Activated CD8-positive, alpha-beta memory T cell treated with anti-CD3 and anti-CD28 coated beads for 1 hour (primary cell): ENCODE data around the gene UNC5CL.

ENCODE experiments used
- DNase-seq, 2 donors: peaks; one replicate each; pipeline ENCODE4 v3.0.0-alpha.2; 2020; ENCODE audit warnings: low read depth in 1 of 2; ENCODE audit errors: extremely low read depth in 1 of 2

UNC5CL gene, protein sequence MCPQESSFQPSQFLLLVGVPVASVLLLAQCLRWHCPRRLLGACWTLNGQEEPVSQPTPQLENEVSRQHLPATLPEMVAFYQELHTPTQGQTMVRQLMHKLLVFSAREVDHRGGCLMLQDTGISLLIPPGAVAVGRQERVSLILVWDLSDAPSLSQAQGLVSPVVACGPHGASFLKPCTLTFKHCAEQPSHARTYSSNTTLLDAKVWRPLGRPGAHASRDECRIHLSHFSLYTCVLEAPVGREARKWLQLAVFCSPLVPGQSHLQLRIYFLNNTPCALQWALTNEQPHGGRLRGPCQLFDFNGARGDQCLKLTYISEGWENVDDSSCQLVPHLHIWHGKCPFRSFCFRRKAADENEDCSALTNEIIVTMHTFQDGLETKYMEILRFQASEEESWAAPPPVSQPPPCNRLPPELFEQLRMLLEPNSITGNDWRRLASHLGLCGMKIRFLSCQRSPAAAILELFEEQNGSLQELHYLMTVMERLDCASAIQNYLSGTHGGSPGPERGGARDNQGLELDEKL

DNA sequence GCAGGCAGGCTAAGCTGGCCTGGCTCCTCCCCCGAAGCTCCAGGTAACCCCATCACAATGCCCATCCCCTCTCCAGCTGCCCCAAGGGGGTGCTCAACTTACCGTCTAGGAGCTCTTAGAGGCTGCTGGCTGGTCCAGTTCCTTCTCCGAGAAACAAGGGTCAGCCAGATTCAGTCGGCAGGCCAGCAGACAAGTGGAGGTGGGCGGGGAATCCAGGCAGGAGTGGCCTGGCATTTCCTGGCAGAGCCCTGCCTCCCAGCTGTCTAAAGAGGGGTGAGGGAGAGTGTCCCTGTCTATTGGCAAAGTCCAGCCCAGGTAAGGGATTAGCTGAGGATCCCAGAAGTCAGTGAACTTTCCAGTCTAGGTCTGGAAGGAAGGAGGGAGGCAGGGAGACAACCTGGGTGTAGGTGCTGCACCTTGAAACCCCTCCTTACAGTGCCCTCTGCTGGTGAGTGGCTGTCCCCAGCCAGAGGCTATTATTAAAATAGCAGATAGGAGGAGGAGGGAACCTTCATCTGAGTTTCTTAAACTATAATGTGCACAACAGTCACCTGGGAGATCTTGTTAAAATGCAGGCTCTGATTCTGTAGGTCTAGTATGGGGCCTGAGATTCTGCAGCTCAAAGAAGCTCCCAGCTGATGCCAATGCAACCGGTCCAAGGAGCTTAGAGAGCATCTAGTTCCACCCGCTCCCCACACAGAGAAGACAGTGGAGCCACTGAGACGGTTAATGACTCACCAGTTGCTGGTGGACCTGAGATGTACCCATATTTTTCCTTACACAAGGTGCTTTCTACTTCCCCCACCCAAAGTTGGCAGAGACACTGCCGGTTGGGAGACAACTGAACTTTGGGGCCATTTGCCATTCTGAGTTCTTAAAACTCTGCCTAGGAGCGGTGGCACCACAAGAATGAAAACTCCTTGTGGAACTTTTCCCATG, at the start of gene UNC5CL:
Gene UNC5CL, minus strand, starts transcription at position 162 of the 939 bp plus-strand sequence. CDS start 4,147 bp downstream, outside the sequence.
- peak in 1 of 2 donors; percentile 27 for DNase-seq

DNA sequence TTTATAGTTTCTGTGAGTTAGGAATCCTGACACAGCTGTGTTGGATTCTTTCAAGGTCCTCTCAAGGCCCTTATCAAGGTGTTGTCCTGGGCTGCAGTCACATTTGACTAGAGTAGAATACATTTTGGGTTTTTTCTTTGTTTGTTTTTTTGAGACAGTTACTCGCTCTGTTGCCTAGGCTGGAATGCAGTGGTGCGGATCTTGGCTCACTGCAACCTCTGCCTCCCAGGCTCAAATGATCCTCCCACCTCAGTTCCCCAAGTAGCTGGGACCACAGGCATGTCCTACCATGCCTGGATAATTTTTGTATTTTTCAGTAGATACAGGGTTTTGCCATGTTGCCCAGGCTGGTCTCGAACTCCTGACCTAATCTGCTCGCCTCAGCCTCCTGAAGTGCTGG, 49.4 kb upstream of the UNC5CL start:
- no peak for DNase-seq

DNA sequence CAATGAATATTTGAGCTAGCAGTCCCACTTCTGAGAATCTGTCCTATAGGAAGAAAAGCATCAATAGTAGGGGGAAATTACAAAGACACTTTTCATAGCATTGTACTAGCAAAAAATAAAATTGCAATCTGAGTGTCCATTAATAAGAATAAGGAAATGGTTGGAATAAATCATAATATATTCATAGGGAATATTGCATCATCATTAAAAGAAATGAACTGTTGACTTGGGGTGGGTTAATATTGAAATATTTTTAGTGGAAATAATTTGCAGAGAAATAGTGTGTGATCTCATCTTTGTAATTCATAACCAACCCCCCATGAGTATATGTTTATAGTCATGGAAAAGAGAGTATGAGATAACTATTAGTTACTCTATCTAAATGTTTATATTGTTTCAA, 46.2 kb upstream of the UNC5CL start:
- no peak for DNase-seq

DNA sequence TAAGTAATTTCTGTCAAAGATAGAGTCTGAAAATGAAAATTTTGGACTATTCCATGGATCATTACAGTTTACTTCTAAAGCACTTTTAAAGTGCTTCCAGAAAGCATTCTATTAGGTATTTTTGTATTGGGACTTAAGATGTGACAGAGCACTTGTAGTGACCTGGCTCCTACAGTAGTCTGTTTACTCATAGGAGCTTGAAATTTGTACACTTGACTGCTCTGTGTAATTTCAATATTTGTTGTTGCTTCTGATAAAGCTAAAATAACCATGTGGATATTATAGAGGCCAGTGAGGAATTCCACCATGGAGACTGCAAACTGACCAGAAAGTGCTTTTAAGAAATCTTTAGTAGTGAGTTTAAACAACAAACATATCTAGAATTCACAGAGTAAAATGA, 44.1 kb upstream of the UNC5CL start:
- no peak for DNase-seq

DNA sequence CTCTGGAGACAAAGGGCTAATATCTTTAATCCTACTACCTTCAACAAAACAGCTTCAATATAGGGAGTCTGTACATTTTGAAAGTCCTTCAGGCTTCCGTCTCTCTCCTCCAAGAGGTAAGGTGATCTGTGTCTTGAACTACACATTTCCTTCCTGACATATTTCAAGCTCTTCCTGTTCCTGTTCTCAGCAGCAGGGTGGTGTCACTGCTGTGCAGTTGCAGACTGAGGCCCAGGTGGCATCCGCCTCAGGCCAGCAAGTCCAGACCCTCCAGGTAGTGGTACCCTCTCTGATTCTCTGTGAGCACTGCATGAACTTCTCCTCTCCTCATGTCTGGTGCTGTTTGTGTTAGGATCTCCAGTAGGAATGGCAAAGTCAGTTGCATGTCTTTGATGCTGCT, 41.6 kb upstream of the UNC5CL start:
- DNase-seq: no peak

DNA sequence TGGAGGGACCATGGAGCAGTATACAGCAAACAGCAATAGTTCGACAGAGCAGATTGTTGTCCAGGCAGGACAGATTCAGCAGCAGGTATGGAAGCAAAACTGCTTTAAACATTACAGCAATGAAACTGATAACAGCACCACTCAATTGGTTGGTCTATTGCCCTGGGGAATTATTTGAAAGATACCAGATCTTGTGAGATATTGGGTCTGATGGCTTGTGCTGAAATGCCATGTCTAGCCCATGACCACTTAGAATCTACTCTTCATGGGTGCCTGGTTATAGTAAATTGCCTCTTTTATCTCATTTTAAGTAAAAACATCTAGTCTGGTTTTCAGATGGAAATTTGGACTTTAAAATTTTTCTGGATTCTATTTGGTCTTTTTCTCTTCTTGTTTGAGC, 40.1 kb upstream of the UNC5CL start:
- DNase-seq: no peak

DNA sequence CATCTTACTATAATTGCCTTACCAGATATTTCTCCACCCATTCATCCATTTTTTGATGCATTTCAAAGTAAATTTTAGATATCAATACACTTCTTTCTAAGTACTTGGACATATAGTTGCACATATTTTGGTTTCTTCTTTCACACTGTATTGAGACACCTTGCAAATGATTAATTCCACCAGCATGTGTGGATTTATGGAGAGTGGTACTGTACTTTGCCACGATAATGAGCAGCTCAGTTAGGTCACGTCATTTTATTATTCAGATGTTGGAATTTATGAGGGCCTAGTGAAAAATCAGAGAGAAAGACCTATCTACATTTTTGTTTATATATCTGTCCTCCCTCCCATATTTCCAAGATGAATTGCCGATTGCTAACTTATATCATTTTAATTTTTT, 39.1 kb upstream of the UNC5CL start:
- no peak for DNase-seq

DNA sequence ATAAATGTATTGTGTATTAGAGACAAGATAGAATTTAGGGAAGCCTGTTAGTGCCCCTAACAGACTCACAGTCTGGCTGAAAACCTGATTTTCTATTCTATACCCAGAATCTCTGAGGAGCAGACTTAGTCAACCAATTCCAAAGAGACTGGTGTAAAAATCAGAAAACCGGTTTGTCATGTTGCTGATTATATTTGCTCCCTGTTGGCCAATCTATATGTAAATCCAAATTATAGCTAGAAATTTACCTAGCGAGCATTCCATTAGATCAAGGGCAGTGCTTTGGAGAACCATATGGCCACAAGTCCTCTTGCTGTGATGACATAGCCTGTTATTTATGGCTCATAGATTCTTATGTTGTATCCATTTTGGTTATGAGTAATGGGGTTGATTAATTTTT, 38.5 kb upstream of the UNC5CL start:
- DNase-seq: no peak

DNA sequence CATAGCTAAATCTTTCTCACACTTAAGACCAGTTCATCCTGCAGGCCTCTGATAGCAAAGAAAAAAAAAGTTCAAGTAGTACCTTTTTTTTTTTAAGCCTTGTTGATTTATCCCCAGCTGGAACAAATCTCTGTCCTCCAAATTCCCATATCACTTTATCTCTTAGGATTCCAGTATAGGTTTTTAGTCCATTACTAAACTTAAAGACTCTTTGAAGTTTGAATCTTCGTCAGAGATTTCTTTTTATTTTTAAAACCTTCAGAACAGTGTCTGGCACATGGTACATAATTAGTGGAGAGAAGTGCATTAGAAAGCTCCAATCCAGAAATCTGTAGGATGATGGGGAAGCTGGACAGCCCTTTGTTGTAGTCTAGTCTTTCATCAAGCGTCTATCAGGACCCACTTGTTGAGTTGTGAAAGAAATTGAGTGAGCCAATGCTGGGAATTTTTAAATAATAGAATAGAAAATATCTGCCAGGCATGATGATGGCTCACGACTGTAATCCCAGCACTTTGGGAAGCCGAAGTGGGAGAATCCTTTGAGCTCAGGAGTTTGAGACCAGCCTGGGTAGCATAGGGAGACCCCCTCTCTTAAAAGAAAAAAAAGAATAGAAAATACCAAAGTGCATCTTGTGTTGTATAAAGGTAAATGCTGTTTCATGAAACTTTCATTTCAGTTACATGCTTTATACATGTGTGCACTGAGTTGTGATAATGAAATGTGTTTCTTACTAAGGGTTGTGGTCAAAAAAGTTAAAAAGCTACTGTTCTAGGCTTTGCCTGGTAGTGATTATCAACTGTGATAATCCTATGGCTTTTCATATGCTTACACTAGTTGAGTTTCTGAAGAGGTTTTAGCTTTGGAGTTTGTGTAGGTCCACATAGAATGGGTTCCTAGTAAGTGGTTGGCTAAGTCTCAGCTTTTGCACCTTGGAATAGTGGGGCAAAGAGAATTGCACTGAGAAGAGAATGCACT, 36.9 kb upstream of the UNC5CL start:
- no peak for DNase-seq

DNA sequence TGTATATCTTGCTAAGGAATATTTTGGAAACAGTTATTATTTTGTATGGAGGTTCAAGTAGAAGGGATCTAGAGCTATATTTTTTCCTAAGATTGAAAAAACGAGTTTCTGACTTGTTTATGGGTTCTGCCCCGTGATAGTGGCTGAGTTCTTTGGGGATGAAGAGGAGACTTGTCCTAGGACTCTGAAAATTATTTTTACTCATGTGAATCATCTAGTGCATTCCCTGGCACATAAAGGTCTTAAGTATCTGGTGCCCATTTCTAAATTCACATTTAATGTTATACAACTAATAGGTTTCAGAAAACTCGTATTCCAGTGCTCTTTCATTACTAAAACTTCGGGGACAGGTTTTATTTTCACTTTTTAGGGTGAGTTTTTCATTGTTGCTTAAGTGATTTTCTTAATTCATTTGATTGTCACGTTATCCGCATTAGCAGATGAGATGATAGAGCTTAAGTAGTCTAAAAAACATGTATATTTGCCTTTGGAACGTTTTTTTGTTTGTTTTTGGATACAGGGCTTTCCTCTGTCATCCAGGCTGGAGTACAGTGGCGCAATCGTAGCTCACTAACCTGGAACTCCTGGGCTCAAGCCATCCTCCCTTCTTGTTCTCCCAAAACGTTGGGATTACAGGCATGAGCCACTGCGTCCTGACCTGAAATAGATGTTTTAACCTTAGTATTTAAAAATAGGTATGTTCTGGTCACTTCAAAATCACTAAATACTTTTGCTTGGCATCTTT, 35.8 kb upstream of the UNC5CL start:
- DNase-seq: no peak

DNA sequence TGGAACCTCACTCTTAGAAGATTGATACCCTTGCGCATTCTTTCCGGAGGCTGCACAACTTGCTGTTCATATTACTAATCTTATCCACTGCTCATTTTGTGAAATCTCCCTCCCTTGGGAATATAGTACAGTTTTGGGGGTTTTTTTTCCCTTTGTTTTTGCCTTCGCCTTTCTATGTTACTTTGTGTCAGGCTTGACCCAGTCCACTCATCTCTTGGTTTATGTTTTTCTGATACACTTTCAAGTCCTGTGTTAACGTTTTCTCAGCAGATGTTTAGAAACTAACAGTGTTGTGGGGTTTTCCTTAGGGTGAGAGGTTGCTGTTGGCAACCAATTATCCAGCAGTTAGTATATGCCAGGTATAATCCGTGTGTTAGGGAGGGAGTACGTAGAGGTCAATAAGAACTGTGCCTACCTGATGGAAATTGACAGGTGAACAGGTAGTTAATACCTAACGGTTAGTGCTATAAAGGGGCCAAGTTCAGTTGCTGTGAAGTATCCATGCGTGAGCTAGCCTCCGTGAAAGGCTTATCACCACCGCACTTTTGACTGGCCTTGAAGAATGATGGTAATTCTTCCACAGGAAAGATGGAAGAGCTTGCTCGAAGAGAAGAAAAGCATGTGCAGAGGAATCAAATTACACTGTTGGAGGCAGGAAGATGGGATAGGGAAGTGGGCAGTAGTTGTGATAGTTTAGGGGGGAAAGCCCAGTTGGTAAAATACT, 35.1 kb upstream of the UNC5CL start:
- DNase-seq: no peak

DNA sequence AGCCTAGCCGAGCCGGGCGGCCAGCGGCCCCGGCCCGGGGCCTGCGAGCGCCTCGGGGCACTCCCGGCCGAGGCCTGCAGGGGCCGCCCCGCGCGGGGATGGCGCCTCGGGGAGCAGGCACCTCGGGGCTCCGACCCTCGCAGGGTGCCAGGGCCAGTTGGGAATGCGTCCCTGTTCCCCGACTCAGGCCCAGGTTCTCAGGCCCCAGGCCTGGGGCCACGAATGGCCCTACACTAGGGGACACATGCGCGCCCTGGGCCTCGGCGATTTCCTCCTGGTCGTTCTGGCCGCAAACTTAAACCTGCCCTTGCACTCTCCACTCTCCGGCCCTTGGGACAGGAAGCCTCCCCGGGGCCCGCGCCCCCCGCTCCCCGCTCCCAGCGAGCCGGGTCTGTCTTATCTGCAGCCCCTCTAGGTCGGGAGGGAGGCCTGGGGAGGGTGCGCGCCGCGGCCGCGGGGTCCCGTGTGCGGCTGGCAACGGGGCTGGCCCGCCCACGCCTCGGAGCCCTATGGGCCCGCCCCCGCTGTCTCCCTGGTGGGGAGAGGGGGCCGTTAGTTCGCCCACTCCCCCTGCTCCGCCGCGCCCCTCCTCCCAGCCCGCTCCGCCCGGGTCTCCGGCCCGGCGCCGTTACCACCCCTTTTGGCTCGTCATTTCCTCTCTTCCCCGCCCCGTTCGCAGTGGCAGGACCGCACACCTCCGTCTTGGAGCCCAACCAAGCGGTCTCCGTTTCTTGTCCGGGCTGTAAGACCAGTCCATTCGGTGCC, 34.4 kb upstream of the UNC5CL start:
- DNase-seq: peak; percentile 38 to 69

DNA sequence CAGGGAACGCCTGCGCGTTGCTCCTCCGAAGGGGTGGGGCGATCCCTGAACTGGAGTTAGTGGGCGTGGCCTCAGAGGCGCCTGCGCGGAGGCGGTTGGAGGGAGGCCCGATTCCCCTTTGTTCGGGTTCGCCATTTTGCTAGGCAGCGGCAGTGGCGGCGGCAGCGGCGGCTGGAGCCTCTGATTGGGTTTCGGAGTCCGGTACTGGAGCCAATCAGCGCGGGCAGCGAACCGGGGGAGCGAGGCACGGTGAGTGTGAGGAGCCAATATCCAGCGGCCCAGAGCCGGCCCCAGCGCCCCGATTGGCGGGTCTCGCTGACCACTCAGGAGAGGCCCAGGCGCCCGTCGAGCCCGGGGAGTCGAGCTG, 33.8 kb upstream of the UNC5CL start, which contains the start of gene NFYA:
Gene NFYA, plus strand, starts transcription at position 139 of the 367 bp plus-strand sequence. CDS start 6,116 bp downstream, outside the sequence.
- peak; percentile 100 for DNase-seq

DNA sequence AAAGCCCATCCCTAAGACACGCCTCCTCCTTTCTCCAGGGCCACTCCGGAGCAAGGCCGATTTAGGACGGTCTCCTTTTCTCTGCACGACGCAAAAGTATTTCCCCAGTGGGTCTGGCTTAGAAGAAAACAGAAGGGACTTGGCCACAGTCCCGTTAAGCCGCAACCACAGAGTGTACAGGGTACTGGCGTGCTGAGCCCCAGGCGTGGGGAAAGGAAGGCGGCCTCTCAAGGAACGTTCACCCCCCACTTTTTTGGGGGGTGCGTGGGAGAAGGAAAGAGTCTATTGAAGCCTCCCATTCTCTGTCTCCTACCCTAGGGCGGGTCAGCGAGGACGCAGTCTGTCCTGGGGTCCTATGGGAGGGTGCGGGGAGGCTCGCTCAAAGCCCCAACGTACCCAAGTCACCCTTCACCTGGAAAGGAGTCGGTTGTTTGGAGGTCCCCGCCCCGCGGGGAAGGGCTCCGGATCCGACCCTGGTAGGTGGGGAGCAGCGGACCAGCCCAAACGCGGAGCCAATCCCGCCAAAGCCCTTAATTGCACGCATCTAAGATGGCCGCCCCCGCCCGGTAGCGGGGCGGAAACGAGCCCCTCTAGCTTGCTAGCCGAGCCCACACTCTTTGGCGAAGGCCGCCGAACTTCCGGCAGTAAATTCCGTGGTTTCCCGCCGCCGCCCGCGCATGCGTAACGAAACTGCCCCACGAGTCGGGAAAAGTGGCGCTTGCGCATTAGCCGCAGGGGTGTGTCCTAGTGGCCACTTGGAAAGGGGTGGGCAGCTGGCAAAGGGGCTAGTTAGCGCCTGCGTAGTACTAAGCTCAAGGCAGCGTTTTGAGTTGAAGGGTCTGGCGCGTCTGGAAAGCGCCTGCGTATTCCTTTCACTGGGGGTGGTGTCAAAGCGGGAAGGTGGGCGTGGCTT, 33.2 kb upstream of the UNC5CL start, which contains the start of gene OARD1:
Gene OARD1, minus strand, starts transcription at position 434 of the 913 bp plus-strand sequence. CDS start 722 bp downstream, outside the sequence.
- peak; percentile 99 to 100 for DNase-seq

DNA sequence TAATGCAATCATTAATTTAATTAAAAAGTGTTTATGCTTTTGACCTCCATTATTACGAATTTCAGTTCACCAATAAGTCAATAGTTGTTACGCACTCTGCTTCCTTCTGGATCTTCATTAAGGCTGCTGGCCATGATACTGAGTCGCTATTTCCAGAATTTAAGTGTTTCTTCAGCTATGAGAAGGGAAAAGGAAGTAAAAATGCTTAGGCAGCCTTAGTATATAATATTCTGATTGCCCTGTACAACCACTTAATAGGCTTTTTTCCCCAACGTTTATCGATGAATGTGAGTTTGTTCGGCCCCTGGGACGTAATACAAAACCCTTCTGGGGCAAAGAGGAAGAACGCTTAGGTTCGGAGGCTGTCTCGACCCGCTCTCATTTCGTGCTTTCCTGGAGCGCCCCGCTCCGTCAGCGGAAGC, 32.5 kb upstream of the UNC5CL start:
- DNase-seq: no peak

DNA sequence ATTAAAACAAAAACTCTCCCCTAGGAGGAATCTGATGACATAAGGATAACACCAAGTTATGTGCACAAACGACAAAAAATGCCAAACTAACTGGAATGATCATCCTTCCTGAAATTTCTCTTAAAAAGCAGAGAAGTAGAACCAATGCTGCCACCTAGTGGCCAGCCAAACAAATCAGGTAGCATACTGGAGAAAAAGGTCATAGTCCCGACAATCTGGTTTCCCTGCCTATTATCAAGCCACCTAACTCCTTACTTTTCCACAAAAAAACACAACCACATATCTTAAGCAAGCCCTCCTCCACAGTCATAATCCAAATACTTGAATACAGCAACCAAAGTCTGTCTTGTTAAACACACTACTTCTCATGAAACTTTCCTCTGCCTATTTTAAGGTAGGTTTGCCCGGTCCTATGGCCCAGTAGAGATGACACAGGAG, 27.9 kb upstream of the UNC5CL start:
- peak; percentile 34 to 46 for DNase-seq

DNA sequence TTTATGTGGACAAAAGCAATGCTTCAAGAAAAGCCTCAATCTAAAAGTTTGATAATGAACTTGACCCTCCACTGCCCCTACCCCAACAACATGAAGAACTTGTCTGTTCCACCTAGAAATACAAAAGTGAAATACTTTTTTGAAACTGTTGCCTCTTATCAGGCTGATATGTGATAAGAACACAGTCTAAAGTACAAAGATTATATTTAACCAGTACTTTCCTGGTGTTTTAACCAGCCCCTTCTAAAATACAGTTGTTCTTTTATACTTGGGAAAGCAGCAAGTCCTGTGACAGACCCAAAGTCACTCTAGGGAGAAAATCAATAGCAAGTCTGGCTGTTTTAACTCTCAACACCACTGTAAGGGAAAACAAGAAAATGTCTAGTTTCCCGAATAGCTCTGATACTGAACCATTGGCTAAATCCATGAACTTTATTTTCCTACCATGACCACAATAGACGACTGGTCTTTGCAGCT, 26.6 kb upstream of the UNC5CL start:
- DNase-seq: no peak
